HEK293 (cell line): ENCODE measurements around the gene KIF12.

ENCODE experiments used
- CTCF ChIA-PET: fragments of 350-600 bp; formaldehyde crosslinking; extraction: SDS; loops from one replicate; lab custom pipeline; 2021; ENCODE audit warnings: antibody characterized with exemption; lab: Yijun Ruan, JAX
- POLR2A ChIA-PET: fragments of 300-600 bp; formaldehyde crosslinking; extraction: SDS; loops from one replicate; lab custom pipeline; 2020; ENCODE audit warnings: antibody characterized with exemption, inconsistent platforms; lab: Yijun Ruan, JAX
- H3K27ac ChIP-seq: fragments of 200-500 bp; sonication (Bioruptor generic); 2 replicates; pipeline ENCODE4 v1.5.1; 2014; ENCODE audit warnings: low read depth, low read length, control low read depth, inconsistent platforms; ENCODE audit errors: extremely low read depth
- H3K36me3 ChIP-seq, 2 experiments: fragments of 200-500 bp in 1 of 2; sonication (Bioruptor generic) in 1 of 2; 1 replicate in 1 of 2; 2 replicates in 1 of 2; pipeline ENCODE4 v1.5.1; 2014 to 2017; ENCODE audit warnings: inconsistent platforms in 2 of 2, low read length in 2 of 2; ENCODE audit not compliant: control insufficient read depth in 2 of 2, insufficient read depth in 1 of 2
- H3K4me1 ChIP-seq: fragments of 200-500 bp; sonication (Bioruptor generic); 2 replicates; pipeline ENCODE4 v1.5.1; 2014; ENCODE audit warnings: mild to moderate bottlenecking, low read length, inconsistent platforms; ENCODE audit not compliant: control insufficient read depth, insufficient read depth
- H3K4me3 ChIP-seq: 2 replicates; pipeline ENCODE4 v1.5.1; 2011; ENCODE audit warnings: low read depth, mild to moderate bottlenecking, control low read depth, low read length, moderate library complexity
- H3K9me3 ChIP-seq: fragments of 200-500 bp; sonication (Bioruptor generic); 2 replicates; pipeline ENCODE4 v1.5.1; 2014; ENCODE audit warnings: low read depth, low read length, inconsistent platforms; ENCODE audit not compliant: control insufficient read depth, insufficient read depth
- BCL11B ChIP-seq: fragments of 450-650 bp; formaldehyde crosslinking; IDR thresholded peaks from 2 replicates; pipeline ENCODE4 v1.5.1; 2016; ENCODE audit warnings: low read depth, missing biosample characterization, missing genetic modification characterization
- PRDM1 ChIP-seq: fragments of 450-650 bp; formaldehyde crosslinking; IDR thresholded peaks from 2 replicates; pipeline ENCODE4; 2016; ENCODE audit warnings: missing biosample characterization, missing genetic modification characterization
- SETDB1 ChIP-seq: IDR thresholded peaks from one replicate; pipeline ENCODE4 v1.6.1; 2017; ENCODE audit warnings: mild to moderate bottlenecking, low read length, moderate library complexity, mixed read lengths; ENCODE audit not compliant: insufficient read length
- SP2 ChIP-seq: fragments of 450-650 bp; formaldehyde crosslinking; IDR thresholded peaks from 2 replicates; pipeline ENCODE4 v1.5.1; 2016; ENCODE audit warnings: missing biosample characterization, missing genetic modification characterization
- TRIM28 ChIP-seq: IDR thresholded peaks from 2 replicates; pipeline ENCODE4 v1.6.1; 2011; ENCODE audit warnings: low read length, control low read depth, borderline replicate concordance
- ZBTB7A ChIP-seq: fragments of 450-650 bp; formaldehyde crosslinking; IDR thresholded peaks from 2 replicates; pipeline ENCODE4 v1.5.1; 2016; ENCODE audit warnings: low read depth, missing biosample characterization, missing genetic modification characterization
- ZNF140 ChIP-seq: fragments of 450-650 bp; formaldehyde crosslinking; IDR thresholded peaks from 2 replicates; pipeline ENCODE4 v1.5.1; 2016; ENCODE audit warnings: missing biosample characterization, missing genetic modification characterization
- ZNF214 ChIP-seq: fragments of 450-650 bp; formaldehyde crosslinking; IDR thresholded peaks from 2 replicates; pipeline ENCODE4 v1.5.1; 2017; ENCODE audit warnings: missing biosample characterization, mild to moderate bottlenecking, missing genetic modification characterization, borderline replicate concordance
- ZNF221 ChIP-seq: fragments of 450-650 bp; formaldehyde crosslinking; IDR thresholded peaks from 2 replicates; pipeline ENCODE4 v1.5.1; 2017; ENCODE audit warnings: missing biosample characterization, missing genetic modification characterization, borderline replicate concordance
- ZNF354C ChIP-seq: fragments of 450-650 bp; formaldehyde crosslinking; IDR thresholded peaks from 2 replicates; pipeline ENCODE4 v1.5.1; 2016; ENCODE audit warnings: missing biosample characterization, missing genetic modification characterization, low read depth, borderline replicate concordance
- ZNF423 ChIP-seq: fragments of 450-650 bp; formaldehyde crosslinking; IDR thresholded peaks from 2 replicates; pipeline ENCODE4 v1.5.1; 2016; ENCODE audit warnings: missing biosample characterization, missing genetic modification characterization
- ZNF433 ChIP-seq: fragments of 450-650 bp; formaldehyde crosslinking; IDR thresholded peaks from 2 replicates; pipeline ENCODE4 v1.5.1; 2016; ENCODE audit warnings: missing biosample characterization, missing genetic modification characterization, low read depth
- ZNF529 ChIP-seq: fragments of 450-650 bp; formaldehyde crosslinking; IDR thresholded peaks from 2 replicates; pipeline ENCODE4 v1.5.1; 2017; ENCODE audit warnings: missing genetic modification characterization, missing biosample characterization; ENCODE audit not compliant: insufficient replicate concordance
- ZNF623 ChIP-seq: fragments of 450-650 bp; formaldehyde crosslinking; IDR thresholded peaks from 2 replicates; pipeline ENCODE4 v1.5.1; 2016; ENCODE audit warnings: missing biosample characterization, missing genetic modification characterization
- ZNF645 ChIP-seq: fragments of 450-650 bp; formaldehyde crosslinking; IDR thresholded peaks from 2 replicates; pipeline ENCODE4; 2016; ENCODE audit warnings: missing biosample characterization, missing genetic modification characterization
- ZNF677 ChIP-seq: fragments of 450-650 bp; IDR thresholded peaks from 2 replicates; pipeline ENCODE4 v1.5.0; 2018; ENCODE audit warnings: missing biosample characterization, mild to moderate bottlenecking, missing genetic modification characterization, moderate library complexity
- ZSCAN30 ChIP-seq: fragments of 450-650 bp; IDR thresholded peaks from 2 replicates; pipeline ENCODE4 v1.5.1; 2018; ENCODE audit warnings: missing biosample characterization, mild to moderate bottlenecking, missing genetic modification characterization, moderate library complexity
- TF ChIP-seq, protein P1 (sequence below): fragments of 450-650 bp; formaldehyde crosslinking; IDR thresholded peaks from 2 replicates; pipeline ENCODE4 v1.5.1; 2017; ENCODE audit warnings: missing biosample characterization, missing genetic modification characterization
- TF ChIP-seq, protein P2 (sequence below): fragments of 450-650 bp; formaldehyde crosslinking; IDR thresholded peaks from 2 replicates; pipeline ENCODE4 v1.5.1; 2017; ENCODE audit warnings: missing biosample characterization, missing genetic modification characterization
- TF ChIP-seq, protein P3 (sequence below): fragments of 450-650 bp; formaldehyde crosslinking; IDR thresholded peaks from 2 replicates; pipeline ENCODE4 v1.5.1; 2017; ENCODE audit warnings: missing biosample characterization, missing genetic modification characterization
- TF ChIP-seq, protein P4 (sequence below): fragments of 450-650 bp; formaldehyde crosslinking; IDR thresholded peaks from 2 replicates; pipeline ENCODE4 v1.5.1; 2017; ENCODE audit warnings: missing biosample characterization, mild to moderate bottlenecking, missing genetic modification characterization, moderate library complexity
- TF ChIP-seq, protein P5 (sequence below): fragments of 450-650 bp; formaldehyde crosslinking; IDR thresholded peaks from 2 replicates; pipeline ENCODE4 v1.5.1; 2016; ENCODE audit warnings: missing biosample characterization, missing genetic modification characterization

The KIF12 gene

DNA sequence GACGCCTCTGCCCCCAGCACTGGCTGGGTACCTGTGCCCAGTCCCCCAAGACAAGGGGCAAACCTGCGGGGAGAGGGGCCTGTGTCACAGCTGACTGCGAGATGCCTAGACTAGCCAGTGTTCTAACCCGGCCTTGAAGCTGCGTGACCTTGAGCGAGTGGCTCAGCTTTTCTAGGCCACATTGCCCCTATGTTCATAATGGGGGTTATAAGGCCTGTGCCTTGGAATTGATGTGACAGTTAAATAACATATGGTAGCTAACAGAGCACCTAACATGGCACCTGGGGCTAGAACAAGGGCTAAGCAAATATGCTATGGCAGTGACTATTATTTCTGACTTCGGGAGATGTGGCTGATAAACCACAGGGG is 33.4 kb upstream of the KIF12 start:
- CTCF ChIA-PET = interaction anchor here (0.7 kb wide), 1 partner anchor 22 kb away, joined by 4 read pairs; no protein-coding TSS in a partner anchor

DNA sequence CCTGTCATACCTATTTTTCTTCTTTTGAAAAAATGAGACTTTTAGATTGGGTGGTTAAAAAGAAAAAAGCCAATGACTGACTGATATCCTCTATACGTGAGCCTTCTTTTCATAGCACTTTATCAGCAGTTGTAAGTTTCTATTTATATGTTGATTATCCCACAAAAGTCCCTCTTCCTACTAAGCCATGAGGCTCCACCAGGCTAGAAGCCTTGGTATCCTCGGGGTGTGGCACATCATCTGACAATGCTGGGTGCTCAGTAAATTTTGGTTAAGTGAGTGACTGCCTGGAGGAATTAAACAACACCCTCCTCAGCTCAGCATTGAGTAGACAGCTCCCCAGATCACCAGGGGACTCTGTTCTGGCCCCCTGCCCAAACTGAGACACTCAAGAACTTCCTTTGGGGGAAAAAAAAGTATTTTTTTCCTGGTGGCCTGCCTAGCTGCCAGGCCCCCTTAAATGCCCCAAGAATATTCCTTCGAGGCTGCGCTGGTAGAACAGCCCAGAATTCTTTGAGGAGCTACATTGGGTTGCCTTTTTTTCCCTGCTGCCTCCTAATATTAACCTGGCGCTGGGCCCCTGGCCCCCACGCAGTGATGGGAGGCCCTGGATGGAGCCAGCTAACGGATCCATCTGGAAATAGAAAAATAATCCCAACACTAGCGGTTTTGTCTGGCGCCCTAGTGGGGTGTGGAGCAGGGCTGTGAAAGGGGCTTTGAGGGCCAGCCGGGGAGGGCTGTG is 32.9 kb upstream of the KIF12 start:
- Histone ChIP-seq H3K4me3 (no peak overlapping the region), H3K27ac (no peak overlapping the region), H3K36me3 (no peaks in the 10 kb centered on the region), H3K4me1 (no peaks in the 10 kb centered on the region), H3K9me3 (no peaks in the 10 kb centered on the region)
- ChIA-PET POLR2A (no interaction called here), CTCF (interaction anchor here (0.7 to 0.9 kb wide), 2 partner anchors 8 to 23 kb away, joined by 4 to 5 read pairs; no protein-coding TSS in a partner anchor)
- TF ChIP-seq ZNF214 (no peak), ZNF529 (tag by site-specific recombination) (no peak), ZNF140 (tag by site-specific recombination) (no peak), ZNF423 (tag by site-specific recombination) (no peak), SP2 (tag by site-specific recombination) (no peak), PRDM1 (no peak), ZNF677 (no peak), ZNF221 (no peak), TRIM28 (no peak), ZSCAN30 (tag by site-specific recombination) (no peak), ZNF354C (tag by site-specific recombination) (no peak)
- TF ChIP-seq, protein P1, sequence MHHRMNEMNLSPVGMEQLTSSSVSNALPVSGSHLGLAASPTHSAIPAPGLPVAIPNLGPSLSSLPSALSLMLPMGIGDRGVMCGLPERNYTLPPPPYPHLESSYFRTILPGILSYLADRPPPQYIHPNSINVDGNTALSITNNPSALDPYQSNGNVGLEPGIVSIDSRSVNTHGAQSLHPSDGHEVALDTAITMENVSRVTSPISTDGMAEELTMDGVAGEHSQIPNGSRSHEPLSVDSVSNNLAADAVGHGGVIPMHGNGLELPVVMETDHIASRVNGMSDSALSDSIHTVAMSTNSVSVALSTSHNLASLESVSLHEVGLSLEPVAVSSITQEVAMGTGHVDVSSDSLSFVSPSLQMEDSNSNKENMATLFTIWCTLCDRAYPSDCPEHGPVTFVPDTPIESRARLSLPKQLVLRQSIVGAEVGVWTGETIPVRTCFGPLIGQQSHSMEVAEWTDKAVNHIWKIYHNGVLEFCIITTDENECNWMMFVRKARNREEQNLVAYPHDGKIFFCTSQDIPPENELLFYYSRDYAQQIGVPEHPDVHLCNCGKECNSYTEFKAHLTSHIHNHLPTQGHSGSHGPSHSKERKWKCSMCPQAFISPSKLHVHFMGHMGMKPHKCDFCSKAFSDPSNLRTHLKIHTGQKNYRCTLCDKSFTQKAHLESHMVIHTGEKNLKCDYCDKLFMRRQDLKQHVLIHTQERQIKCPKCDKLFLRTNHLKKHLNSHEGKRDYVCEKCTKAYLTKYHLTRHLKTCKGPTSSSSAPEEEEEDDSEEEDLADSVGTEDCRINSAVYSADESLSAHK (tag by site-specific recombination) = no peak
- TF ChIP-seq, protein P2, sequence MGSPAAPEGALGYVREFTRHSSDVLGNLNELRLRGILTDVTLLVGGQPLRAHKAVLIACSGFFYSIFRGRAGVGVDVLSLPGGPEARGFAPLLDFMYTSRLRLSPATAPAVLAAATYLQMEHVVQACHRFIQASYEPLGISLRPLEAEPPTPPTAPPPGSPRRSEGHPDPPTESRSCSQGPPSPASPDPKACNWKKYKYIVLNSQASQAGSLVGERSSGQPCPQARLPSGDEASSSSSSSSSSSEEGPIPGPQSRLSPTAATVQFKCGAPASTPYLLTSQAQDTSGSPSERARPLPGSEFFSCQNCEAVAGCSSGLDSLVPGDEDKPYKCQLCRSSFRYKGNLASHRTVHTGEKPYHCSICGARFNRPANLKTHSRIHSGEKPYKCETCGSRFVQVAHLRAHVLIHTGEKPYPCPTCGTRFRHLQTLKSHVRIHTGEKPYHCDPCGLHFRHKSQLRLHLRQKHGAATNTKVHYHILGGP = no peak

More for the DNA sequence above, 33.4 kb upstream of the KIF12 start:
- Histone ChIP-seq H3K4me1 (no peaks in the 10 kb centered on the region), H3K27ac (no peak overlapping the region), H3K4me3 (no peak overlapping the region), H3K9me3 (no peaks in the 10 kb centered on the region), H3K36me3 (no peaks in the 10 kb centered on the region)
- TF ChIP-seq ZNF433 (no peak), SETDB1 (no peak), ZNF623 (tag by site-specific recombination) (no peak)
- POLR2A ChIA-PET = no interaction called here

GRCh38 chr9:114130624-114131277 is 31.7 kb upstream of the KIF12 start:
- ChIA-PET POLR2A (no interaction called here), CTCF (interaction anchor here (0.6 kb wide), 1 partner anchor 212 kb away, joined by 3 read pairs; no protein-coding TSS in a partner anchor)
- Histone ChIP-seq H3K9me3 (no peaks in the 10 kb centered on the region), H3K4me3 (no peak overlapping the region), H3K4me1 (no peaks in the 10 kb centered on the region), H3K36me3 (no peaks in the 10 kb centered on the region), H3K27ac (no peak overlapping the region)
- TF ChIP-seq ZBTB7A (tag by site-specific recombination) (no peak), ZNF645 (tag by site-specific recombination) (no peak), BCL11B (tag by site-specific recombination) (no peak)
- TF ChIP-seq, protein P3, sequence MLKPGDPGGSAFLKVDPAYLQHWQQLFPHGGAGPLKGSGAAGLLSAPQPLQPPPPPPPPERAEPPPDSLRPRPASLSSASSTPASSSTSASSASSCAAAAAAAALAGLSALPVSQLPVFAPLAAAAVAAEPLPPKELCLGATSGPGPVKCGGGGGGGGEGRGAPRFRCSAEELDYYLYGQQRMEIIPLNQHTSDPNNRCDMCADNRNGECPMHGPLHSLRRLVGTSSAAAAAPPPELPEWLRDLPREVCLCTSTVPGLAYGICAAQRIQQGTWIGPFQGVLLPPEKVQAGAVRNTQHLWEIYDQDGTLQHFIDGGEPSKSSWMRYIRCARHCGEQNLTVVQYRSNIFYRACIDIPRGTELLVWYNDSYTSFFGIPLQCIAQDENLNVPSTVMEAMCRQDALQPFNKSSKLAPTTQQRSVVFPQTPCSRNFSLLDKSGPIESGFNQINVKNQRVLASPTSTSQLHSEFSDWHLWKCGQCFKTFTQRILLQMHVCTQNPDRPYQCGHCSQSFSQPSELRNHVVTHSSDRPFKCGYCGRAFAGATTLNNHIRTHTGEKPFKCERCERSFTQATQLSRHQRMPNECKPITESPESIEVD (tag by site-specific recombination) = no peak
- TF ChIP-seq, protein P4, sequence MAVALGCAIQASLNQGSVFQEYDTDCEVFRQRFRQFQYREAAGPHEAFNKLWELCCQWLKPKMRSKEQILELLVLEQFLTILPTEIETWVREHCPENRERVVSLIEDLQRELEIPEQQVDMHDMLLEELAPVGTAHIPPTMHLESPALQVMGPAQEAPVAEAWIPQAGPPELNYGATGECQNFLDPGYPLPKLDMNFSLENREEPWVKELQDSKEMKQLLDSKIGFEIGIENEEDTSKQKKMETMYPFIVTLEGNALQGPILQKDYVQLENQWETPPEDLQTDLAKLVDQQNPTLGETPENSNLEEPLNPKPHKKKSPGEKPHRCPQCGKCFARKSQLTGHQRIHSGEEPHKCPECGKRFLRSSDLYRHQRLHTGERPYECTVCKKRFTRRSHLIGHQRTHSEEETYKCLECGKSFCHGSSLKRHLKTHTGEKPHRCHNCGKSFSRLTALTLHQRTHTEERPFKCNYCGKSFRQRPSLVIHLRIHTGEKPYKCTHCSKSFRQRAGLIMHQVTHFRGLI = no peak
- TF ChIP-seq, protein P5, sequence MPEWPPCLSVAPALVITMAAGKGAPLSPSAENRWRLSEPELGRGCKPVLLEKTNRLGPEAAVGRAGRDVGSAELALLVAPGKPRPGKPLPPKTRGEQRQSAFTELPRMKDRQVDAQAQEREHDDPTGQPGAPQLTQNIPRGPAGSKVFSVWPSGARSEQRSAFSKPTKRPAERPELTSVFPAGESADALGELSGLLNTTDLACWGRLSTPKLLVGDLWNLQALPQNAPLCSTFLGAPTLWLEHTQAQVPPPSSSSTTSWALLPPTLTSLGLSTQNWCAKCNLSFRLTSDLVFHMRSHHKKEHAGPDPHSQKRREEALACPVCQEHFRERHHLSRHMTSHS (tag by site-specific recombination) = no peak
